OCI-LY7 (cell line): ENCODE results near the gene FTO. TPM values are rescaled to one million over a fixed set of nuclear protein-coding genes. Genes with fewer than 3 reads are reported as not detected.

Experiments used
- BruUV-seq: library from RNA; stranded (reverse); fragments of 400-500 nt; replicated peaks from 2 replicates; lab custom pipeline; 2021; lab: Mats Ljungman, UMichigan
- CTCF ChIA-PET: fragments of 300-600 bp; sonication (Branson Sonifier 250); formaldehyde crosslinking; loops from one replicate; lab custom pipeline; 2022; ENCODE audit warnings: antibody characterized with exemption; ENCODE audit not compliant: unreplicated experiment; lab: Charles Lee
- POLR2A ChIA-PET: fragments of 300-600 bp; sonication (Branson Sonifier 250); formaldehyde crosslinking; loops from one replicate; lab custom pipeline; 2022; ENCODE audit warnings: antibody characterized with exemption; lab: Charles Lee
- DNase-seq: peaks from one replicate; pipeline ENCODE4 v3.0.0-alpha.2; 2015; ENCODE audit warnings: low spot score
- H2AFZ ChIP-seq: fragments of 200-600 bp; sonication (generic), shearing (Covaris generic); 2 replicates; pipeline ENCODE4 v1.6.1; 2014; ENCODE audit warnings: mild to moderate bottlenecking, antibody characterized with exemption, low read length, moderate library complexity
- H3K27ac ChIP-seq: fragments of 200-600 bp; sonication (generic); 2 replicates; pipeline ENCODE4 v1.5.1; 2014; ENCODE audit warnings: mixed run types, low read depth, mild to moderate bottlenecking, moderate library complexity, low read length, inconsistent platforms; ENCODE audit not compliant: poor library complexity, severe bottlenecking
- H3K36me3 ChIP-seq: fragments of 200-600 bp; sonication (generic); 2 replicates; pipeline ENCODE4 v1.6.1; 2014; ENCODE audit warnings: mild to moderate bottlenecking, antibody characterized with exemption, low read length, moderate library complexity, mixed read lengths; ENCODE audit not compliant: insufficient read depth
- H3K4me1 ChIP-seq: fragments of 200-600 bp; sonication (generic); 2 replicates; pipeline ENCODE4 v1.5.1; 2014; ENCODE audit warnings: mild to moderate bottlenecking, low read length; ENCODE audit not compliant: insufficient read depth, poor library complexity, severe bottlenecking
- H3K4me2 ChIP-seq: fragments of 200-600 bp; sonication (generic); 2 replicates; pipeline ENCODE4 v1.6.1; 2014; ENCODE audit warnings: mild to moderate bottlenecking, low read length
- H3K4me3 ChIP-seq: fragments of 200-600 bp; sonication (generic); 2 replicates; pipeline ENCODE4 v1.5.1; 2014; ENCODE audit warnings: mild to moderate bottlenecking, low read depth, low read length; ENCODE audit not compliant: poor library complexity, severe bottlenecking
- H3K79me2 ChIP-seq: fragments of 200-600 bp; sonication (generic); 2 replicates; pipeline ENCODE4 v1.6.1; 2016; ENCODE audit warnings: low read depth, mild to moderate bottlenecking, low read length, moderate library complexity, mixed read lengths; ENCODE audit not compliant: insufficient read depth
- H3K9me2 ChIP-seq: fragments of 200-600 bp; sonication (generic); 2 replicates; pipeline ENCODE4 v1.6.1; 2016; ENCODE audit warnings: mild to moderate bottlenecking, low read length, mixed read lengths; ENCODE audit not compliant: insufficient read depth
- H3K9me3 ChIP-seq: fragments of 200-600 bp; sonication (generic); 2 replicates; pipeline ENCODE4 v1.6.1; 2014; ENCODE audit warnings: mild to moderate bottlenecking, mixed run types, low read length, mixed read lengths
- H4K20me1 ChIP-seq: fragments of 200-600 bp; sonication (generic); 2 replicates; pipeline ENCODE4 v1.6.1; 2014; ENCODE audit warnings: mild to moderate bottlenecking, antibody characterized with exemption, low read length, moderate library complexity, mixed read lengths; ENCODE audit not compliant: insufficient read depth
- CTCF ChIP-seq: fragments of 200-600 bp; sonication (generic); conservative IDR thresholded peaks from 2 replicates; pipeline ENCODE4 v1.5.1; 2014; ENCODE audit warnings: mild to moderate bottlenecking, antibody characterized with exemption, low read length, moderate library complexity, mixed read lengths
- EZH2phosphoT487 ChIP-seq: fragments of 200-600 bp; sonication (generic); IDR thresholded peaks from 2 replicates; pipeline ENCODE4 v1.6.1; 2018; ENCODE audit warnings: low read depth, borderline replicate concordance, mild to moderate bottlenecking, mixed run types, antibody characterized with exemption, low read length, moderate library complexity, mixed read lengths
- intact Hi-C: fragments of 100-400 bp; cut with micrococcal nuclease; formaldehyde crosslinking; loops from one replicate; pipeline ENCODE4 v1.10.0; 2022; ENCODE audit not compliant: unreplicated experiment
- total RNA-seq, 2 experiments: library from RNA; depleted of rRNA in 1 of 2; stranded (reverse); fragments of >200 nt in 1 of 2; shearing (Covaris generic) in 1 of 2; gene quantifications; 2 replicates each; pipeline ENCODE4 v1.2.3, GENCODE V29; 2014 to 2022

FTO gene
- total RNA-seq, 2 experiments from 2014 or later = 57.1 to 68.0 TPM

- CTCF ChIA-PET = no interaction called here
- intact Hi-C loops = no loop called here
- H3K9me3 ChIP-seq = no peaks in the 10 kb centered on the region
Measured at GRCh38 chr16:54049591-54050458, 345.9 kb downstream of the FTO start.

GRCh38 chr16:54050459-54051210, 346.7 kb downstream of the FTO start:
- ChIA-PET POLR2A (no interaction called here), CTCF (no interaction called here)
- Histone ChIP-seq H3K79me2 (no peaks in the 10 kb centered on the region), H3K4me1 (no peaks in the 10 kb centered on the region), H2AFZ (no peak overlapping the region), H3K9me2 (no peaks in the 10 kb centered on the region), H4K20me1 (no peaks in the 10 kb centered on the region), H3K27ac (no peak overlapping the region), H3K9me3 (no peaks in the 10 kb centered on the region), H3K36me3 (no peaks in the 10 kb centered on the region), H3K4me3 (no peak overlapping the region), H3K4me2 (no peak overlapping the region)
- DNase-seq = no peak
- no TSS peak for BruUV-seq
- intact Hi-C loops = no loop called here
- TF ChIP-seq CTCF (no peak), EZH2phosphoT487 (no peak)

More at GRCh38 chr16:54049591-54050458, 345.9 kb downstream of the FTO start:
- POLR2A ChIA-PET = no interaction called here
- H3K4me1 ChIP-seq = no peaks in the 10 kb centered on the region
- DNase-seq = no peak
- no peaks in the 10 kb centered on the region for H4K20me1 ChIP-seq
- no peak overlapping the region for H2AFZ ChIP-seq
- H3K27ac ChIP-seq = no peak overlapping the region
- H3K4me3 ChIP-seq = no peak overlapping the region
- no peaks in the 10 kb centered on the region for H3K9me2 ChIP-seq
- H3K4me2 ChIP-seq = no peak overlapping the region
- no peaks in the 10 kb centered on the region for H3K79me2 ChIP-seq
- TF ChIP-seq CTCF = no peak
- TF ChIP-seq EZH2phosphoT487 = no peak
- no TSS peak for BruUV-seq
- no peaks in the 10 kb centered on the region for H3K36me3 ChIP-seq

- H3K4me2 ChIP-seq = no peak overlapping the region
- no peaks in the 10 kb centered on the region for H3K9me3 ChIP-seq
- no peaks in the 10 kb centered on the region for H3K36me3 ChIP-seq
- intact Hi-C loops = no loop called here
- CTCF ChIA-PET = no interaction called here
- no peak overlapping the region for H2AFZ ChIP-seq
- H4K20me1 ChIP-seq = no peaks in the 10 kb centered on the region
- no peaks in the 10 kb centered on the region for H3K9me2 ChIP-seq
- no peak overlapping the region for H3K4me3 ChIP-seq
- no peak overlapping the region for H3K27ac ChIP-seq
- H3K4me1 ChIP-seq = no peaks in the 10 kb centered on the region
- no peak for DNase-seq
- POLR2A ChIA-PET = no interaction called here
- BruUV-seq = no TSS peak
- no peaks in the 10 kb centered on the region for H3K79me2 ChIP-seq
- TF ChIP-seq CTCF (no peak), EZH2phosphoT487 (no peak)
Measured at GRCh38 chr16:54051821-54052220, 347.9 kb downstream of the FTO start.
